IMR-90 (cell line): Measurements from ENCODE around the gene ARHGAP8.

Experiments used
- CEBPB ChIP-seq: IDR thresholded peaks from 2 replicates; pipeline ENCODE4 v1.6.1; 2012; ENCODE audit warnings: low read depth, low read length, improper control_type of control experiment
- CHD1 ChIP-seq: IDR thresholded peaks from 2 replicates; pipeline ENCODE4 v1.6.1; 2012; ENCODE audit warnings: low read depth, low read length, improper control_type of control experiment
- FOS ChIP-seq: fragments of 150-350 bp; IDR thresholded peaks from 2 replicates; pipeline ENCODE4 v1.6.1; 2016; ENCODE audit warnings: low read depth, low read length
- MAFK ChIP-seq: IDR thresholded peaks from 2 replicates; pipeline ENCODE4 v1.6.1; 2012; ENCODE audit warnings: low read depth, low read length, improper control_type of control experiment
- MAZ ChIP-seq: IDR thresholded peaks from 2 replicates; pipeline ENCODE4 v1.6.1; 2012; ENCODE audit warnings: low read depth, mild to moderate bottlenecking, low read length, improper control_type of control experiment, moderate library complexity, borderline replicate concordance
- MXI1 ChIP-seq: IDR thresholded peaks from 2 replicates; pipeline ENCODE4 v1.6.1; 2012; ENCODE audit warnings: low read depth, mild to moderate bottlenecking, low read length, moderate library complexity, borderline replicate concordance
- NFE2L2 ChIP-seq: fragments of 150-350 bp; IDR thresholded peaks from 2 replicates; pipeline ENCODE4 v1.6.1; 2016; ENCODE audit warnings: low read depth, mild to moderate bottlenecking, low read length
- POLR2A ChIP-seq: IDR thresholded peaks from 2 replicates; pipeline ENCODE4 v1.6.1; 2012; ENCODE audit warnings: mild to moderate bottlenecking, low read depth, low read length
- RAD21 ChIP-seq: IDR thresholded peaks from 2 replicates; pipeline ENCODE4 v1.6.1; 2012; ENCODE audit warnings: low read length, improper control_type of control experiment
- RFX5 ChIP-seq: IDR thresholded peaks from 2 replicates; pipeline ENCODE4 v1.8.0; 2012; ENCODE audit warnings: low read depth, mild to moderate bottlenecking, low read length, moderate library complexity
- SMC3 ChIP-seq: fragments of 150-350 bp; IDR thresholded peaks from 2 replicates; pipeline ENCODE4 v1.6.1; 2016; ENCODE audit warnings: low read depth, mild to moderate bottlenecking, antibody characterized with exemption, low read length, moderate library complexity
- TF ChIP-seq, protein P1 (sequence below): conservative IDR thresholded peaks from 2 replicates; pipeline ENCODE4 v1.5.1; 2012; ENCODE audit warnings: mild to moderate bottlenecking, low read depth, low read length, improper control_type of control experiment
- TF ChIP-seq, protein P2 (sequence below): fragments of 150-350 bp; IDR thresholded peaks from 2 replicates; pipeline ENCODE4 v1.6.1; 2016; ENCODE audit warnings: low read depth, mild to moderate bottlenecking, low read length, moderate library complexity, borderline replicate concordance
- TF ChIP-seq, protein P3 (sequence below): fragments of 150-350 bp; IDR thresholded peaks from 2 replicates; pipeline ENCODE4 v1.6.1; 2017; ENCODE audit warnings: mild to moderate bottlenecking, antibody characterized with exemption, low read length, low read depth

DNA sequence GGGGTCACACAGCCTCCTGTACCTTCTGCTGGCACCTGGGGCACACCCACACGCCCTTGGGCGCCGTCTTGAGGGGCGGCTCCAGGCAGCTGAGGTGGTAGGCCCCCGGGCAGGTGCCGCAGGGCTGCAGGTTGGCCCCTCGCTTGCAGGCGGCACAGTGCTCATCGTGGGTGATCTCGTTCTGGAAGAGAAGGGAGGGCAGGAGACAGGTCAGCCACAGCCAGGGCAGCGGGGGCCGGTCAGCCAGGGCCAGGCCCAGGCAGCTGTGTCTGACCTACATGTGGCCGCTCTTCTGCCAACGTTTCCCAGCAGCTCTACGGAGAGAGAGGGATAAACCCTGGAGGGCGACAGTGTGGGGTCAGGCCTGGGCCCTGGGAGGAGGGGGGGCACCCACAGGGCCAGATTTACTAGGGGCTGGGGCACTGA is 135.6 kb downstream of the ARHGAP8 start:
- no peak for TF ChIP-seq CEBPB
- TF ChIP-seq MAFK = no peak
- TF ChIP-seq, protein P1, sequence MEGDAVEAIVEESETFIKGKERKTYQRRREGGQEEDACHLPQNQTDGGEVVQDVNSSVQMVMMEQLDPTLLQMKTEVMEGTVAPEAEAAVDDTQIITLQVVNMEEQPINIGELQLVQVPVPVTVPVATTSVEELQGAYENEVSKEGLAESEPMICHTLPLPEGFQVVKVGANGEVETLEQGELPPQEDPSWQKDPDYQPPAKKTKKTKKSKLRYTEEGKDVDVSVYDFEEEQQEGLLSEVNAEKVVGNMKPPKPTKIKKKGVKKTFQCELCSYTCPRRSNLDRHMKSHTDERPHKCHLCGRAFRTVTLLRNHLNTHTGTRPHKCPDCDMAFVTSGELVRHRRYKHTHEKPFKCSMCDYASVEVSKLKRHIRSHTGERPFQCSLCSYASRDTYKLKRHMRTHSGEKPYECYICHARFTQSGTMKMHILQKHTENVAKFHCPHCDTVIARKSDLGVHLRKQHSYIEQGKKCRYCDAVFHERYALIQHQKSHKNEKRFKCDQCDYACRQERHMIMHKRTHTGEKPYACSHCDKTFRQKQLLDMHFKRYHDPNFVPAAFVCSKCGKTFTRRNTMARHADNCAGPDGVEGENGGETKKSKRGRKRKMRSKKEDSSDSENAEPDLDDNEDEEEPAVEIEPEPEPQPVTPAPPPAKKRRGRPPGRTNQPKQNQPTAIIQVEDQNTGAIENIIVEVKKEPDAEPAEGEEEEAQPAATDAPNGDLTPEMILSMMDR = no peak
- no peak for TF ChIP-seq SMC3
- TF ChIP-seq, protein P2, sequence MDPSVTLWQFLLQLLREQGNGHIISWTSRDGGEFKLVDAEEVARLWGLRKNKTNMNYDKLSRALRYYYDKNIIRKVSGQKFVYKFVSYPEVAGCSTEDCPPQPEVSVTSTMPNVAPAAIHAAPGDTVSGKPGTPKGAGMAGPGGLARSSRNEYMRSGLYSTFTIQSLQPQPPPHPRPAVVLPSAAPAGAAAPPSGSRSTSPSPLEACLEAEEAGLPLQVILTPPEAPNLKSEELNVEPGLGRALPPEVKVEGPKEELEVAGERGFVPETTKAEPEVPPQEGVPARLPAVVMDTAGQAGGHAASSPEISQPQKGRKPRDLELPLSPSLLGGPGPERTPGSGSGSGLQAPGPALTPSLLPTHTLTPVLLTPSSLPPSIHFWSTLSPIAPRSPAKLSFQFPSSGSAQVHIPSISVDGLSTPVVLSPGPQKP = no peak
- TF ChIP-seq, protein P3, sequence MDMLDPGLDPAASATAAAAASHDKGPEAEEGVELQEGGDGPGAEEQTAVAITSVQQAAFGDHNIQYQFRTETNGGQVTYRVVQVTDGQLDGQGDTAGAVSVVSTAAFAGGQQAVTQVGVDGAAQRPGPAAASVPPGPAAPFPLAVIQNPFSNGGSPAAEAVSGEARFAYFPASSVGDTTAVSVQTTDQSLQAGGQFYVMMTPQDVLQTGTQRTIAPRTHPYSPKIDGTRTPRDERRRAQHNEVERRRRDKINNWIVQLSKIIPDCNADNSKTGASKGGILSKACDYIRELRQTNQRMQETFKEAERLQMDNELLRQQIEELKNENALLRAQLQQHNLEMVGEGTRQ = no peak
- TF ChIP-seq MXI1 = no peak
- TF ChIP-seq MAZ = no peak
- TF ChIP-seq RFX5 = no peak
- no peak for TF ChIP-seq POLR2A
- no peak for TF ChIP-seq FOS
- no peak for TF ChIP-seq RAD21
- TF ChIP-seq NFE2L2 = no peak
- no peak for TF ChIP-seq CHD1
